ENCODE results near the gene RASL10B.

The RASL10B gene

DNA sequence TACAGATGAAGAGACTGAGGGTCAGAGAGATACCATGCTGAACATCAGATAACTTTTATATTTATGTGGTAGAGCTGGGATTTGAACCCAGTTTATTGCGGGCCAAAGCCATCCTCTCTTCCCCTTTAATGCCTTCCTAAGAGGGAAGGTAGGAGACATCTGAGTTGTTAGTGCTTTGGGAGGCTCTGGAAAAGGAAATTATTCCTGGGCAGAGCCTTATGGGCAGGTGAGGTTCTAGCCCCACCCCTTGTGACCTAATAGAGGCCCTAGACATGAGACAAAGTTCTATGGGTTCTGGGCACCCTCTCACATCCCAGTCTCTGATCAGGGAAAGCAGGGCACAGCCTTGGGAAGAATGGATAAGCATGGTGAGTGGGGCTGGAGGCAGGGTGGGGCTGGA lies 29.1 kb downstream of the RASL10B start, which contains the start of gene C17orf50:
Gene C17orf50, plus strand, starts transcription at position 301 of the 400 bp plus-strand sequence. Its CDS starts 55 bp downstream, at position 356.
- no peaks in the 10 kb centered on the region for H3K36me3 Mint-ChIP-seq (ENCODE audit: low read depth)
- H3K27ac Mint-ChIP-seq, result no peak within 1 kb of the TSS
- H3K9me3 Mint-ChIP-seq, result no peaks in the 10 kb centered on the region

DNA sequence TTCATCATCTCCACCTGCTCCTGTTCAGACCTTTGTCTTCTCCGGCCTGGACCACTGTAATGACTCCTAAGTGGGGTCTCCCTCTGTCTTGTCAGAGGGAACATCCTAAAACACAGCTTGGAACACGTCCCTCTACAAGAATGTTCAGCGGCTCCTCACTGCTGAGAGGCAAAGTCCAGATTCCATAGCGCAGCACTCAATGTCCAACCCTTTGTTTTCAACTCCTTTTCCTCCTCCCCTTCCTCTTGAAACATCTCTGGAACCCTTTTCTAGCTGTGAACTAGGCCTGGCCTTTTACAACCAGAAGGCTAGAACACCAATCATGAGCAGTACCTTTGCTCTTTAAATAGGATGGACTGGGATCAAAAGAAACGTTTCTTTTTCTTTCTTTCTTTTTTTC lies 30.2 kb downstream of the RASL10B start:
- no peaks in the 10 kb centered on the region for H3K27me3 Mint-ChIP-seq
- H3K4me3 Mint-ChIP-seq, result no peak overlapping the region
- no peaks in the 10 kb centered on the region for H3K9me3 Mint-ChIP-seq
- H3K4me1 Mint-ChIP-seq (ENCODE audit: low read depth), result peaks cover 8% of the 10 kb centered on the region
- H3K27ac Mint-ChIP-seq, result no peak overlapping the region
- no peaks in the 10 kb centered on the region for H3K36me3 Mint-ChIP-seq (ENCODE audit: low read depth)

More for the DNA sequence above, 29.1 kb downstream of the RASL10B start, which contains the start of gene C17orf50:
- Mint-ChIP-seq H3K4me1 (ENCODE audit: low read depth) (peaks cover 8% of the 10 kb centered on the region), H3K27me3 (no peaks in the 10 kb centered on the region), H3K4me3 (no peak within 1 kb of the TSS)

DNA sequence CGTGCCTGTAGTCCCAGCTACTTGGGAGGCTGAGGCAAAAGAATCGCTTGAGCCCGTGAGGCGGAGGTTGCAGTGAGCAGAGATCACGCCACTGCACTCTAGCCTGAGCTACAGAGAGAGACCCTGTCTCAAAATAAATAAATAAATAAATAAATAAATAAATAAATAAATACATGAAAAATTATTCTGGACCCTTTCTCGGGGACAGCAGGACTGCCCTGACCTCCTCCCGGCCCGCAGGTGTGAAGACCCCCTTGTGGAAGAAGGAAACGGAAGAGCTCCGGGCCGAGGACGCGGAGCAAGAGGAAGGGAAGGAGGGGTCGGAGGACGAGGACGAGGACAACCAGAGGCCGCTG lies 32.3 kb downstream of the RASL10B start:
- Mint-ChIP-seq H3K27ac (no peak overlapping the region), H3K27me3 (no peaks in the 10 kb centered on the region), H3K36me3 (ENCODE audit: low read depth) (no peaks in the 10 kb centered on the region), H3K4me1 (ENCODE audit: low read depth) (peaks cover 8% of the 10 kb centered on the region), H3K4me3 (peak overlapping the region; percentile 60), H3K9me3 (no peaks in the 10 kb centered on the region)

DNA sequence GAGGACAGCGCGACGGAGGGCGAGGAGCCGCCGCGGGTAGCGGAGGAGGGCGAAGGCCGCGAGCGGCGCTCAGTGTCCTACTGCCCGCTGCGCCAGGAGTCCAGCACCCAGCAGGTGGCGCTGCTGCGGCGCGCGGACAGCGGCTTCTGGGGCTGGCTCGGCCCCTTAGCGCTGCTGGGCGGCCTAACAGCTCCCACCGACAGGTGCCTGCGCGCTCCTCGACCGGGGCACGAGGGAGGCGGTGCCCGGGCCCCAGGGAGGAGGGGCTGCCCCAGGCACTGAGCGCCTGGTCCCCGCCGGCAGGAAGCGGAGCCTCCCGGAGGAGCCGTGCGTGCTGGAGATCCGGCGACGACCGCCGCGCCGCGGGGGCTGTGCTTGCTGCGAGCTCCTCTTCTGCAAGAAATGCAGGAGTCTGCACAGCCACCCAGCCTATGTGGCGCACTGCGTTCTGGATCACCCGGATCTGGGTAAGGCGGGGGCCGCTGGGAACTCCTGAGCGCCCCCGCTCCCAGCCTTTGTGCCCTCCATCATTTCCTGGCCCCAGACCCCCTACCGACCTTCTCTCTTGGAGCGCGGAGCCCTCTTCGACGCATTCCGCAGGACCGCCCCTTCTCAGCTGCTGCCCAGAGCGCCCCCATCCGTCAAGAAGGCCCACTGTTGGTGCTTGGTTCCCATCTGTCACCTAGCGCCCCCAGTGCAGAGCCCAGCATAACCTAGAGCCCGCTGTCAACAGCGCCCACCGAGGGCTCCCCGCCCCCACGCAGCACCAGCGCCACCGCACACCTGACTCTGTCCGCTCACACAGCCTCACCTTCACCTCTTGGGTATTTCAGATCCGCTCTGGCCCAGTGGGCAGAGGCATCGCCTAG lies 32.9 kb downstream of the RASL10B start:
- peaks cover 8% of the 10 kb centered on the region for H3K4me1 Mint-ChIP-seq (ENCODE audit: low read depth)
- H3K27ac Mint-ChIP-seq, result peak overlapping the region; percentile 36
- no peaks in the 10 kb centered on the region for H3K9me3 Mint-ChIP-seq
- no peaks in the 10 kb centered on the region for H3K36me3 Mint-ChIP-seq (ENCODE audit: low read depth)
- H3K4me3 Mint-ChIP-seq, result peak overlapping the region; percentile 89
- H3K27me3 Mint-ChIP-seq, result no peaks in the 10 kb centered on the region

DNA sequence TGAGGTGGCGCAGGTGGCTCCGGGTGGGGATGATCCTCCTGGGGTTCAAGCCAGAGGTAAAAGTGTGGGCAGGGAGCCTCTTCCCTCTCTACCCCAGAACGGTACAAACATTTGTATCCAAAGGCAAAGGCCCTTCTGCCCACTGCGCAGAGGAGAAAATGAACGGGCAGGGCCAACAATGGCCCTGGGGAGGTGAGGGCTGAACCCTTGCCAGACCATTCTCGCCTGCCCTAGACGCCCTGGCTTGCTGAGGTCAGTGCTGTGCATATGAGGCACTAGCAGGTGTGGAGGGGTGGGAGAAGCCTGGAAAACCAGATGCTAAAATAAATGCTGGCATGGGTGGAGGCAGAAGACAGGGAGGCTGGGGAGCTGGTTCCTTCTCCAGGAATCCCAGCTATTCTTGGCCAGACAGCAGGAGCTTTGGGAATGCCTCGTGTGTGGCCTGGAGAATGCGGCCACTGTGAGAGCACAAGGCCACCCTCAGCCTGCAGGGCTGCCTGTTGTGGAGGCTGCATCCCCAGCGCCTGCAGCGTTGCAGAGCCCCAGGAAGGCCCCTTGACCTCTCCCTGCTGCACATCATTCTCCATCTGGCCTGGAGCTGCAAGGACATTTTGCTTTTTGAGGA lies 33.8 kb downstream of the RASL10B start:
- Mint-ChIP-seq H3K4me1 (ENCODE audit: low read depth) (peaks cover 8% of the 10 kb centered on the region), H3K27ac (no peak overlapping the region), H3K4me3 (peak overlapping the region; percentile 89), H3K36me3 (ENCODE audit: low read depth) (no peaks in the 10 kb centered on the region), H3K9me3 (no peaks in the 10 kb centered on the region), H3K27me3 (no peaks in the 10 kb centered on the region)

DNA sequence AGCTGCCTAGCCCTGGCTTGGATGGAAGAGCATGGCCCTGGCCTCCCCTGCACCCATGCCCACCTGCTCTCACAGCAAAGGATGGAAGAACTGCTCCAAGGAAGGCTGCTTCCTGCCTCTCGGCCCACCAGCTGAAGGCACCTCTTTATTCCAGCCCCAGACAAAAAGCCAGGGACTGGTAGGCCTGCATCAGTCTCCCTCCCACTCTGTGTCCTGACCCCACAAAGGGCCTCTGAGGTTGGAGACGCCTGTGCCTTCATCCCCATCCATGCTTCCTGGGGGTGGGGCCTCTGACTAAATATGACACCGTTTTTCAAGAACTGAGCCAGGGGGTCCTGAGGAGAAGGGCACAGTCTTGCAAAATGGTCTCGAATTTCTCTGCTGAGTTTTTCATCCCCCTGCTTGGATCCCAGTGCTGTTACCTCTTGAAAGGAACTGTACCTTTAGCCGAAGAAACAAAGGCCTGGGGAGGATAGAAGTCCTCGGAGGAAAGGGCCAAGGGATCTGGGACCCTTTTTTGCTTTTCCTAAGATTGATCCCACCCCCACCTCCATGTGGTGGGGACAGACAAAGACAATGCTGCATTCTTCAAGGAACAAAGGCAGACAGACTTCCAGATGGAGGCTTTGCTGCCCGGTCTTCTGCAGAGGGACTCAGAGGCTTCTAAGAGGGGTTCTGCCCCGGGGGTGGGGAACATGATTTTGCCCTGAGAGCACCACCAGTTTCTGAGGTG lies 34.5 kb downstream of the RASL10B start:
- Mint-ChIP-seq H3K27me3 (no peaks in the 10 kb centered on the region), H3K27ac (no peak overlapping the region), H3K36me3 (ENCODE audit: low read depth) (no peaks in the 10 kb centered on the region), H3K9me3 (no peaks in the 10 kb centered on the region), H3K4me1 (ENCODE audit: low read depth) (peaks cover 8% of the 10 kb centered on the region), H3K4me3 (no peak overlapping the region)

DNA sequence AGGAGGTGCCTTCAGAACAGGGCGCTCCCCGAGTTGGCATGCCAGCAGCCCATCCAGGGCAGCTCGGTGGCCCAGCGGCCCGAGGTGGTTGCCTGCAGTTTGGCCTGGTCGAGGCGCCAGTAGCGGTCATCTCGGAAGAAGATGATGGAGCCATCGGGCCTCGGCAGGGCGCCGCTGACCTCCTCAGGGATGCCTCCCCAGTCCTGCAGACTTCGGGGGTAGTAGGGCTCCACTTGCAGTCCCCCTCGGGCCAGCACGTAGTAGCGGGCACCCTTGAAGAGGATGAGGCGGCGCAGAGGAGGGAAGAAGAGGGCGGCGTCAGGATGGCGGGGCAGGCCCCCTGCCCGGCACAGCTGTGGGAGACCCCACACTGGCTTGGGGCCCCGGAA lies 35.0 kb downstream of the RASL10B start:
- no peak overlapping the region for H3K27ac Mint-ChIP-seq
- H3K4me3 Mint-ChIP-seq, result no peak overlapping the region
- no peaks in the 10 kb centered on the region for H3K9me3 Mint-ChIP-seq
- H3K4me1 Mint-ChIP-seq (ENCODE audit: low read depth), result peaks cover 8% of the 10 kb centered on the region
- H3K27me3 Mint-ChIP-seq, result no peaks in the 10 kb centered on the region
- H3K36me3 Mint-ChIP-seq (ENCODE audit: low read depth), result no peaks in the 10 kb centered on the region

DNA sequence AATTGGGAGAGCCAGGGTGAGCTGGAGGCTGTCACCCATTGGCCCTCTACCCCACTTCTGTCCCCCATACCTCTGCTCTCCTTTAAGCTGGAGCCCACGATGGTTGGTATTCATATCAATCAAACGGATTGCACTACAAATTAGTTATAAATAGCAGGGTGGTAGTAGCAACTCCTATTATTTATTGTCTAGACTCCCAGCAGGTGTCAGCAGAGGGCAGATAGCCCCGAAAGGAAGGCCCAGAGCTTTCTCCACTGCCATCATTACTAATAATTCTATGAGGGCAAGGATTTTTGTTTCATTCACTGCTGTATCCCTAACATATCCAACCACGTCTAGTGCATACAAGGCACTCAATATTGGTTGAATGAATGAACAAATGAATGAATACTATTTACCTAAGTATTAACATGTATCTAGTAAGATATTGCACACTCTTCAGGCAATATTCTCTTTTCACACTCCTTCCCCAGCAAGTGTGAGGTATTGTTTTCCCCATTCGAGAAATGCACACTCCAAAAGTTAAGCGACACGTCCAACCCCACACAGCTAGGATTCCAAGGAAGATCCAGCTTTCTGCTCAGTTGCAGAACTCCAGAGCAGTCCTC lies 35.6 kb downstream of the RASL10B start:
- no peak overlapping the region for H3K27ac Mint-ChIP-seq
- H3K36me3 Mint-ChIP-seq (ENCODE audit: low read depth), result no peaks in the 10 kb centered on the region
- H3K4me1 Mint-ChIP-seq (ENCODE audit: low read depth), result peaks cover 8% of the 10 kb centered on the region
- no peaks in the 10 kb centered on the region for H3K9me3 Mint-ChIP-seq
- no peak overlapping the region for H3K4me3 Mint-ChIP-seq
- no peaks in the 10 kb centered on the region for H3K27me3 Mint-ChIP-seq

DNA sequence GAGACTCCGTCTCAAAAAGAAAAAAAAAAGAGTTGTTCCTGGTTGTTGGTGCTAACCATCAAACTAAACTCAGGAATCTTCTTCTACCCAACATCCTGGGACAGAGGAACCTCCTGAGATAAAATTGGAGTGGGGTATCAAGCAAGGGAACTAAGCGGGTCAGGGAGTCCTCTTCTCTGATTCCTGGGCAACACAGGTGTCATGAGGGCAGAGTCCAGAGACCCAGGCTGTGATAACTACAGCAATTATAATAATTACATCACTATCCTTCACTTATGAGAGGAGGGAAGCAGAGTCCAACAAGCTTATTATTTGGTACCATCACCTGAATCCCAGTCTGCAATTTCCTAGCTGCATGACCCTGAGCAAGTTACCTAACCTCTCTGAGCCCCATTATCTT lies 37.4 kb downstream of the RASL10B start:
- Mint-ChIP-seq H3K27me3 (no peaks in the 10 kb centered on the region), H3K9me3 (no peaks in the 10 kb centered on the region), H3K27ac (no peak overlapping the region), H3K4me3 (no peak overlapping the region), H3K4me1 (ENCODE audit: low read depth) (peaks cover 8% of the 10 kb centered on the region), H3K36me3 (ENCODE audit: low read depth) (no peaks in the 10 kb centered on the region)

DNA sequence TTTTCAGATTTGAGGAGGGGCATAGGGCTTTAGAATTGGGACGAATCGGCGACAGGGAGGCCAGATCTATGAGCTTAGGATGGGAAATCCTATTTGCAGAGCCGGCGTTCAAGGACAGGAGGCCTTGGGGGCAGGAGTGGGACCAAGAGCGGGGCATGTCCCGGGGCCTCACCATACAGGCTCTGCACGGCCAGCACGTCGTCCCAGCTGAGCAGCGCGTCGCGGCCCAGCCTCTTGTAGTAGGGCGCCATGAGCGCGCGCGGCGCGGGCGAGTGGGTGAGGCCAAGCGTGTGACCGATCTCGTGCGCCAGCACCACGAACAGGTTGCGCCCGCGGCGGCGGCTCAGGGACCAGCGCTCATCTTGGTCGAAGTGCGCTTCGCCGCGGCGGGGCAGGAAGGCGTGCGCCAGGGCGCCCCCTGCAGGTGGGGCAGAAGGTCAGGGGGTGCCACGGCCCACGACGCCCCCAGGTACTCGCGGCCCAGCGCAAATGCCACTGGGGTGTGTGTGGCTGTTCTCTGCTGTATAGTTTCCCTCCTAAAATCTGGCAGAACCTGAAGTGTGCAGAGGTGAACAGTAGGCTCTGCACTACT lies 38.6 kb downstream of the RASL10B start:
- H3K36me3 Mint-ChIP-seq (ENCODE audit: low read depth), result no peaks in the 10 kb centered on the region
- no peaks in the 10 kb centered on the region for H3K9me3 Mint-ChIP-seq
- H3K4me3 Mint-ChIP-seq, result no peak overlapping the region
- peaks cover 2% of the 10 kb centered on the region for H3K4me1 Mint-ChIP-seq (ENCODE audit: low read depth)
- no peak overlapping the region for H3K27ac Mint-ChIP-seq
- H3K27me3 Mint-ChIP-seq, result no peaks in the 10 kb centered on the region

DNA sequence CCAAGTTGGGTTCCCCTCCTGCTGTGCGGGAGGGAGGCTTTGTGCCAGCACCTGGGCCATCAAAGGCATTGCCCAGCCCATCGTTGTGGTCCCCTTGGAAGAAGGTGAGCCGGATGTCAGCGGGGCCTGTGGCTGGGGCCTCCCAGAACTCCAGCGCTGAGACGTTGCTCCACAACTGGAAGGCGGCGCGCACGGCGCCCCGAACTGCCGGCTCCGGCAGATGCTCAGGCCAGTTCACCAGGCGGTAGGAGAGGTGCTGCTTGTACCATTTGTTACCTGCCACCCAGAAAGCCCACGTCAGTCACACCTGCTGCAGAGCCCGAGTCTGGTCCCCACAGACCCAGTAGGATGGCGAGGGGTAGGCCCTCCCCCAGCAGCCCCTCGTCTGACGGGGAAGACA lies 41.7 kb downstream of the RASL10B start:
- Mint-ChIP-seq H3K27me3 (no peaks in the 10 kb centered on the region), H3K4me3 (no peak overlapping the region), H3K36me3 (ENCODE audit: low read depth) (no peaks in the 10 kb centered on the region), H3K4me1 (ENCODE audit: low read depth) (no peaks in the 10 kb centered on the region), H3K9me3 (no peaks in the 10 kb centered on the region), H3K27ac (no peak overlapping the region)

DNA sequence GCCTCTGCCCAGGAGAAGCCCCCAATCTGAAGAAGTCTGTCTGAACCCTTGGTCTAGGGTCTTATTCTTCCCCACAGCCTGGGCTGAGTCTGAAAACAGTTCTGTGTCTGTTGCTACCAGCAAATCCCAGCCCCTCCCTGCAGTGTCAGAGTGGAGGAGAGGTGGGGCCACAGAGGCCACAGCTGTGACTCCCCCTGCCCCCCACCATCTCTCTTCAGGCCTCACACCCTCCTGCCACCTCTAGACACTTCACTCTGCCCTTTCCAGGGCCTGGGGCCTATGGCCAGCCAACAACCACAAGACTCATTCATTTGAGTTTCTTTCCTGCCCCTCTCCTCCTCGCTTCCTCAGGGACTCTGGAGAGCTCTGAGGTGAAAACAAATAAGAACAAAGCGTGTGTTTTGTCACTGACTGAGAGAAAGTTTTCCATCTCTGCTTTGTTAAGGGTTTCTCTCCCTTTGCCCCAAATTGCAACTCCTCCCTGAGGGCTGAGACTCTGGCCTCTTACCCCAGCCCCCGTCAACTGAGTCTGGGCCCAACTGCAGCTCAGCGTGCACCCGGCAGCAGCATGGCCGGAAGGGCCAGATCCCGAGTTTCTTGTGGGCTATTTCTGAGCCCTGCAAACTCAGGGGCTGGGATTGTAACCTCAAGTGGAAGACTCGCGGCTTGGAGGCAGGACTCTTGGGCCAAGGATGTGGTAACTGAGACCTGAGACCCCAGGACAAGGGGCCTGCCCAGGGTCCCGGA lies 42.4 kb downstream of the RASL10B start:
- H3K27ac Mint-ChIP-seq, result no peak overlapping the region
- H3K4me3 Mint-ChIP-seq, result no peak overlapping the region
- H3K36me3 Mint-ChIP-seq (ENCODE audit: low read depth), result no peaks in the 10 kb centered on the region
- no peaks in the 10 kb centered on the region for H3K27me3 Mint-ChIP-seq
- no peaks in the 10 kb centered on the region for H3K9me3 Mint-ChIP-seq
- no peaks in the 10 kb centered on the region for H3K4me1 Mint-ChIP-seq (ENCODE audit: low read depth)

DNA sequence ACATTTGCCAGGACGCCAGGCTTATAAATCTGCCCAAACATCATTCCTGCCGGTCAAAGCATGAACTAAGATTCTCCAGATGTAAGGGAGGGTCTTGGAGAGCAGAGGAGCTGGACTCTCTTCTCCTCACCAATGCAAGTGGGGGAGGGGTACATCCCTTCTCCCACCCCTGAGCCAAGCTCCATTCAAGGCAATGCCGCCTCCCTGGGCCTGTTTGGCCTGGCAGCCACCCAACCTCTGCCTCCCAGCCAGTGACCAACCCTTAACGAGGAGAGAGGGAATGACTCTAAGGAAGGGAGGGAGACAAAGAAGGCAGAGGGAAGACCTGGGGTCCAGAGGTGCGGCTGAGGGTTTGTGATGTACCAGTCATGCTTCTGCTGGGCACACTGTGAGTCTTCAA lies 43.1 kb downstream of the RASL10B start:
- no peaks in the 10 kb centered on the region for H3K36me3 Mint-ChIP-seq (ENCODE audit: low read depth)
- no peaks in the 10 kb centered on the region for H3K4me1 Mint-ChIP-seq (ENCODE audit: low read depth)
- peak overlapping the region; percentile 36 for H3K27ac Mint-ChIP-seq
- H3K4me3 Mint-ChIP-seq, result no peak overlapping the region
- no peaks in the 10 kb centered on the region for H3K27me3 Mint-ChIP-seq
- no peaks in the 10 kb centered on the region for H3K9me3 Mint-ChIP-seq

DNA sequence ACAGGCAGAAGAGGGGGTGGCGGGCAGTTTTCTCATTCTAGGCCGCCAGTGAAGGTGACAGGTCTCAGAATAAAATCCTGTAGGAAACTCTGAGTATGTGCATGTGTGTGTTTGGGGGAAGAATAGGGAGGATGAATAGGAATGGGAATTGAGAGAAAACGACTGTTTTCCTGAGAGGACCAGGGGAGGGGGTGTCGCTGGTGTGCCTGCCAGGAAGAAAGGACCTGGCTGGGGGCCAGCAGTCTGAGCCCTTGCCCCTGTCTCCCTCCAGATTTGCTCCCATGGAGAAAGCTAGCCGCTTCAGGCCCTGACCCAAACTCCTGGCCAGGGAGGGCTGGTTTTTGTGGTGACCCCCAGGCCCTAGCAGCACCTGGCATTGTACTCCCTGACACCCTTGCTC lies 43.6 kb downstream of the RASL10B start:
- no peaks in the 10 kb centered on the region for H3K27me3 Mint-ChIP-seq
- no peaks in the 10 kb centered on the region for H3K4me1 Mint-ChIP-seq (ENCODE audit: low read depth)
- H3K9me3 Mint-ChIP-seq, result no peaks in the 10 kb centered on the region
- H3K27ac Mint-ChIP-seq, result no peak overlapping the region
- H3K4me3 Mint-ChIP-seq, result no peak overlapping the region
- H3K36me3 Mint-ChIP-seq (ENCODE audit: low read depth), result no peaks in the 10 kb centered on the region

Data from stimulated activated naive CD8-positive, alpha-beta T cell treated with anti-CD3 and anti-CD28 coated beads, Interleukin-15, Interleukin-2, amounts not matched to agents 100 ng/mL and 50 ng/mL, for 24 hours (primary cell).